Measurements from ENCODE around the gene SDHA.

DNA sequence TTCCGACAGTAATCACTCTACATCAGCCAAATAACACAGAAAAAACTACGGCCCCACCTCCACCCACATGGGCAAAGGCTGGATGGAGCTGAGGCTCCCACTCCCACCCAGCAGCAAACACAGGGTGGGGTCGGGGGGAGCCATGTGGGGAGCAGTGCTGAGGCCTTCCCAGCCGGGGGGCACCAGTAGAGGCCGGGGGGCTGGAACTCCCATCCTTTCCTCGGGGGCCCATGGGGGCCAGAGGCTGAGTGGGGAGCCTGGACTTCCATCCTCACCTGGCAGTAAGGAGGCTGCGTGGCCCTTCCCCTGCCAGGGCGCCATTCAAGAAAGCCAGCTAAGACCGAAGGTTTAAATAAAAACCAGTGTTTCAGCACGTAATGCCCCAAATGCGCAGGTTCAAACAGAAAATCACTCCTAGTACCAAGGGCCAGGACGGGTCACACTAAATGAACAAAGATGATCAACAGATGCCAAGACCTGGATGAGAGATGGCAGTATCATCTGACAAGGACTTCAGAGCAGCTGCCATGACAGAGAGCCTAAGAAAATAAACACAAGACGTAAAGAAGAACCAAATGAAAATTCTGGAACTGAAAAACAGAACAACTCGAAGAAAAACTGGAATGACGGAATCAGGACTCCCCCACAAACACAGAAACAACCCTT lies 9.5 kb upstream of the SDHA start:
- no peak for TF ChIP-seq EZH2 (IDR thresholded peaks at IDR 0.05; ENCODE audit: insufficient read depth, poor library complexity, severe bottlenecking)
- no peak for TF ChIP-seq EZH2phosphoT487 (IDR thresholded peaks at IDR 0.05; ENCODE audit: insufficient read depth, low read depth)
